GM21528 (cell line): Measurements from ENCODE around the gene UNG.

Source experiments
- ATAC-seq: cut with Tn5 transposase; IDR thresholded peaks from one replicate; pipeline ENCODE4 v1.9.1; 2021; ENCODE audit warnings: mild to moderate bottlenecking, moderate library complexity; ENCODE audit not compliant: unreplicated experiment, low FRiP score

The UNG gene

GRCh38 chr12:109151457-109151856 is 54.1 kb downstream of the UNG start:
- ATAC-seq: no peak

DNA sequence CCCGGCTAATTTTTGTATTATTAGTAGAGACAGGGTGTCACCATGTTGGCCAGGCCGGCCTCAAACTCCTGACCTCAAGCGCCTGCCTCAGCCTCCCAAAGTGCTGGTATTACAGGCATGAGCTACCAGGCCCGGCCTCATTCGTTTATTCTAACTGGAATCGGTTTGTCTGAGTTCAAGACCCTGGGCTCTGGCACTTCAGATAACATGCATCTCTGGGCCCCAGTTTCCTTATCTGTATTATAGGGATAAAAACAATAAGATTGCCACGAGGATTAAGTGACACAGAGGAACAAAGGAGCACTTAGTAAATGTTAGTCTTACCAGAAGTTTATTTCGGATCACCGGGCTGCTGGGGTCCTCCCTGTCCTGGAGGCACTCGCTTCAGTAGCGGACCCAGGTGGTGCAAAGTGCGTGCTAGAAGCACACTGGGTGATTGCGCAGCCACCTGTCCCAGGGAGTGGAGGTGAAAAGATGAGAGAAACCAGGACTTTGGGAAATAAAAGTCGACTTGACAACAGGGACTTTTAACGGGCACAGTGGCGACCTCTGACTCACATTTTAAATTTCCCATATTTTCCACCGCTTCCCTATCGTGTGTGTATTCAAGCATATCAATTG is 56.5 kb downstream of the UNG start:
- ATAC-seq: no peak

GRCh38 chr12:109154451-109155438 is 57.3 kb downstream of the UNG start:
- ATAC-seq: peak; percentile 92

DNA sequence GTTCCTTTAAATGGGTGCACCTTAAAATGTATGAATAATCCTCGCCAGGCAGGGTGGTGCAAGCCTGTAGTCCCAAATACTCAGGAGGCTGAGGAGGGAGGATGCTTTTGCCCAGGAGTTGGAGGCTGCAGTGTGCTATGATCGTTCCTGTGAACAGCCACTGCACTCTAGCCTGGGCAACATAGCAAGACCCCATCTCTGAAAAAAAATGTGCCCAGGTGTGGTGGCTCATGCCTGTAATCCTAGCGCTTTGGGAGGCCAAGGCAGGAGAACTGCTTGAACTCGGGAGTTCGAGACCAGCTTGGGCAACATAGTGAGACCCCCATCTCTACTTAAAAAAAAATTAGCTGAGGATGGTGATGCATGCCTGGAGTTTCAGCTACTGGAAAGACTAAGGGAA is 58.6 kb downstream of the UNG start:
- no peak for ATAC-seq

DNA sequence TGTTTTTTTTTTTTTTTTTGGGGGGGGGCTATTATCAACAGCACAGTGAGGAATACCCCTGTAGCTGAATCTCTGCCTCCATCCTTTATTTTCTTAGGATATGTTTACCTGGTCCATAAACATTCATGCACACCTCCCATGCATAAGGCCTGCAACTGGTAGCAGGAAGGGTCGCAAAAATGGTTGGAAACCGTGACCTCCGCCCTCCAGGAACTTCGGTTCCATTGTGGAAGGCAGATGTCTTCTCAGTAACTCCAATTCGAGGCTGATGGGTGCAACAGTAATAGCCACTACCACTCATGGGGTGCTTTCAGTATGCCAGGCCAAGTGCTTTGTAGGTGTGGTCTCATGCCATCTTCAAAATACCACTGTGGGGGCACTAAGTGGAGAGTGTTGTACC is 59.2 kb downstream of the UNG start:
- ATAC-seq: no peak

DNA sequence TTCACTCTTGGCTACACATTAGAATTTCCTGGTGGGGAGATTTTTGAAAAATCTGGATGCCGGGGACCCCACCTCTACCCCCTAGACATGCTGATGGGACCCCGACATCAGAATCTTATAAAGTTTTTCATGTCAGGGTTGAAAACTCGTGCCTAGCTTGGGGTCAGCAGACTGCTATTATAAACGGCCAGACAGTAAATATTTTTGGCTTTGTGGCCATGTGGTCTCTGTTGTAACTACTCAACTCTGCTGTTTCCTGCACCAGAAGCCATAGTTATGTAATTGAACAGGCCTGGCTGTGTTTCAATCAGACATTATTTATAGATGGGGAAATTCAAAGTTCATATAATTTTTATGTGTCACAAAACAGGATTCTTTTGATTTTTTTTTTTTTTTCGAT is 60.6 kb downstream of the UNG start:
- no peak for ATAC-seq

DNA sequence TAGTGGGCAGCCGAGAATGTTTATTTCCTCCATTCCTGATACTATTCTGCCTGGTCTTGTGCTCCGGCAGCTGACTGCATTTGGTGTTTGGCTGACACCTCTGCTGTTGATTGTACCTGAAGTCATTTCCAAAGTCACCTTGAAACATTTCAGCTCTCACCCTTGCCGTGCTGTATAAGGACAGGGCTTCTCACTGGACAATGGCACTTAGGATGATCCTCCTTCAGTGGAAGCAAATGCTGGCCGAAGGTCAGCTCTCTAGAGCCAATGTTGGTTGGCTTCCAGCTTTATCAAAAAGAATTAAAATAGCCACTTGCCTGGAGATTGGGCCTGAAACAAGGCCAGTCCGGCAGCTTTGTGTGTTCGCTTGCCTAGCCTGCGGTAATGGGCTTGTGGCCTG is 63.0 kb downstream of the UNG start:
- ATAC-seq: no peak
